T follicular helper cell (primary cell): ENCODE data around the gene UGT1A8.

Experiments used
- DNase-seq: peaks from one replicate; pipeline ENCODE4 v3.0.0-alpha.2; 2020; ENCODE audit warnings: low read depth

UGT1A8 gene

DNA sequence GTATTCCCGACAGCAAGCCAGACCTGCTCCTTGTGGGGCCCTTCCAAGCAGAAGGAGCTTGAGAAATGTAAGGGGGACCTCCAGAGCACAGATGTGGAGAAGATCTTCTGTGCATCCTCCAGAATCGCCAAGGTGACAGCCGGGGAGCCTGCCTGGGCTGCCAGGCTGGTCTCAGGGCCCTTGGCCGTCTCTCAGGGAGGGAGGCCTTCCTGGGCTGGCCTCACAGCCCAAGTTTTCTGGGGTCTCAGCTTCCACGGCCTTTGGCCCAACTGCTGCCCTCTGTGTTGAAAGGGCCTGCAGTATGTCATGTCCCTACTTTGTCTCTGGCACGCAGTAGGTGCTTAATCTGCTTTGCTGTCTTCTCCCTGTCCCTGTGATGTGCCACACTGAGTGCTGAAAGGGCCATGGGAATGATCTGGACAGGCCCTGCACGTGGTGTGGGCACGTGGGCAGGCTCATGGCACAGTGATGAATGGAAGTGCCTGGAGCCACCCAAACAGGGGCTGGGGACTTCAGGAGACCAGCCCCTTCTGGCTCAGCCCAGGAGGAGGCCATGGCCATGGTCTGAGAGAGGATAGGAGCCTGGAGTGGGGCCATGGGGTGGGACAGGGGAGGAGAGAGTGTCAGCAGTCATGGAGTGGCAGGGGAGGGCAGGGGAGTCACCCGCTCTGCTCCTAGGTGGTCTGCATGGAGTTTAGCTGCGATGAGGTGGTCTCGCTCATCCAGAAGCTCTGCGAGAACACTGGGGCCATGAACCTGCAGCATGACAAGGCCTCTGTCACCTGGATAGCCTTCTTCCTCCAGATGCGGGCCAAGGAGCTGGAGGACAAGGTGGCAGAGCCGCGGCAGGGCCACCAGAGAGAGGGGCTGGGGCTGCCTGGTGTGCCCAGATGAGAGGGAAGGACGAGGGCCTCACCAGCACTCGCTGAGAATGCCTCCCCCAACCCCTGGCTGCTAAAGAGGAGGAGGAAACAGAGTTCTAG, 201.5 kb downstream of the UGT1A8 start:
- no peak for DNase-seq

- DNase-seq: no peak
Observed at GRCh38 chr2:233819884-233820773, 202.7 kb downstream of the UGT1A8 start.

DNA sequence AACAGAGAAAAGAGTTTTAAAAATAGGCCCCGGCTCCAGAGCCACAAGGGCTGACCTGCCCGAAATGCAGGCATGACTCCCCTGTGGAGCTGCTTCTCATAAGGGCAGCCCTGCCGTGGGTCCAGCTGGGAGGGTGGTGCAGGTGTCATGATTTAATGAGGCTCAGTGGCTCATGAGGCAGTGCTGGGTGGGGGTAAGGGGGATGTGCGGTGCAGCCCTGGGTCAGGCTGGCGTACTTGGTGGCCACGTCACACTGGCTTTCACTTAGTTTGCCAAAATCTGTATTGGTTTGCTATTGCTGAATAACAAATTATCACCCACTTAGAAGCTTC, 203.3 kb downstream of the UGT1A8 start:
- no peak for DNase-seq

- DNase-seq: no peak
Observed at GRCh38 chr2:233821196-233821595, 203.8 kb downstream of the UGT1A8 start.

GRCh38 chr2:233821709-233822100, 204.3 kb downstream of the UGT1A8 start:
- no peak for DNase-seq

GRCh38 chr2:233822101-233822771, 204.8 kb downstream of the UGT1A8 start:
- DNase-seq: no peak
